Measurements from ENCODE around the gene SFT2D3. TPM values are rescaled to one million over a fixed set of nuclear protein-coding genes. Genes with fewer than 3 reads are reported as not detected.

SFT2D3 gene
- total and polyA plus RNA-seq, 9 donors: 5.1 to 9.8 (median 6.9) TPM

DNA sequence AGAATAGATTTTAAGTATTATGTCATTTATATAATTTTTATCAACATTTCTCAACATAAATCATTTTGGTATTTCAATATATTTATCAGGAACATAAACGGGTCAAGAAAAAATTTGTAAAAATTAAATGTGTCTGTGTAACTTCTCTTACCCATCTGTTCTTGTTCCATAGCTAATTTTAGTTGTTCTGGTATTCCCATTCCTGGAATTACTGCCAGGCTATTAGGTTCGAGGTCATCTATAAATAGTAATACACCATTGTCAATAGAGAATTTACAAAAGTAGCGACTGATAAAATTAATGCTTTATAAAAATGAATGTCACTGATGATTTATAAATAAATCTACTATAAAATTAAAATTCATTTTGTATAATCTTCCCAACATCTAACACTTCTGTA is 21.5 kb downstream of the SFT2D3 start:
- WGBS, 3 donors: 62 to 80% (median 63%) methylated on average over 3 of the region's 3 CpGs
- no peaks in the 10 kb centered on the region for H3K9me3 ChIP-seq
- no peak for TF ChIP-seq EP300 (IDR thresholded peaks at IDR 0.05)
- TF ChIP-seq, protein P1, sequence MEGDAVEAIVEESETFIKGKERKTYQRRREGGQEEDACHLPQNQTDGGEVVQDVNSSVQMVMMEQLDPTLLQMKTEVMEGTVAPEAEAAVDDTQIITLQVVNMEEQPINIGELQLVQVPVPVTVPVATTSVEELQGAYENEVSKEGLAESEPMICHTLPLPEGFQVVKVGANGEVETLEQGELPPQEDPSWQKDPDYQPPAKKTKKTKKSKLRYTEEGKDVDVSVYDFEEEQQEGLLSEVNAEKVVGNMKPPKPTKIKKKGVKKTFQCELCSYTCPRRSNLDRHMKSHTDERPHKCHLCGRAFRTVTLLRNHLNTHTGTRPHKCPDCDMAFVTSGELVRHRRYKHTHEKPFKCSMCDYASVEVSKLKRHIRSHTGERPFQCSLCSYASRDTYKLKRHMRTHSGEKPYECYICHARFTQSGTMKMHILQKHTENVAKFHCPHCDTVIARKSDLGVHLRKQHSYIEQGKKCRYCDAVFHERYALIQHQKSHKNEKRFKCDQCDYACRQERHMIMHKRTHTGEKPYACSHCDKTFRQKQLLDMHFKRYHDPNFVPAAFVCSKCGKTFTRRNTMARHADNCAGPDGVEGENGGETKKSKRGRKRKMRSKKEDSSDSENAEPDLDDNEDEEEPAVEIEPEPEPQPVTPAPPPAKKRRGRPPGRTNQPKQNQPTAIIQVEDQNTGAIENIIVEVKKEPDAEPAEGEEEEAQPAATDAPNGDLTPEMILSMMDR (IDR thresholded peaks at IDR 0.05): no peak
- TF ChIP-seq POLR2A (IDR thresholded peaks at IDR 0.05): no peak
- H3K4me1 ChIP-seq (ENCODE audit: insufficient read depth): no peaks in the 10 kb centered on the region
- H3K27ac ChIP-seq: no peak overlapping the region
- DNase-seq: no peak
- no peaks in the 10 kb centered on the region for H3K27me3 ChIP-seq
- intact Hi-C loops (cut with DNase I): no loop called here
- H3K36me3 ChIP-seq: no peaks in the 10 kb centered on the region
- H3K4me3 ChIP-seq: no peak overlapping the region

DNA sequence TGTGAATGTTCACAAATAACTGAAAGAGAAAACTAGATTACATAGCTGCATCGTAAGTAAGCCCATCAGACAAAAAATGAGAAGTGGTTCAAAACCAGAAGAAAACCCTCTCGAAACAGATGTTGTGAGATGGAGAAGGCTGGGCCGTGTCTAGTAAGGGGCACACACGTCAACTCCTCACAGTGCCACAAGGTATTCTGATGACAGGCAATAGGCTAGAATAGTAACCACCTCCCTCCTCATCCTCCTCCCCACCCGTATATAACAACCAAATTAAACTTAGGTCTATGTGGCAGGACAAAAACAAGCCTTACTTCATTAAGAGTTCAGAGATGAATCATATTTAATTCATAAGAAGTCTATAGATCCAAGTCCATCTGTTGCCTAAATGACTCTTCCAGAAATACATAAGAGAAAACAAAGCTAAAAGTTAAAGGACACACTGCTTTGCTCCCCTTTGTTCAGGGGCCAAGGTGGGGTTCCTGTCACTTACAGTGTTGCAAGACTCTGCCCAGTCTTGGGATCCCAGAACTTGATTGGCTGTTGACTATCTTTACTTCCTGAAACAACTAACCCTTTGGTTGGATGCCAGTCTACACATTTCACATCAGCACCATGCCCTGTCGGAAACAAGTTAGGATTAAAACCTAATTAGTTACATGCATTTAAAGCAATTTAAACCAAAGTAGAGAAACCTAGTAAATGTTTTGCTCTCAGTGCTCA is 25.0 kb downstream of the SFT2D3 start:
- no peak overlapping the region for H3K27ac ChIP-seq
- H3K4me1 ChIP-seq (ENCODE audit: insufficient read depth): no peaks in the 10 kb centered on the region
- H3K27me3 ChIP-seq: no peaks in the 10 kb centered on the region
- H3K4me3 ChIP-seq: no peak overlapping the region
- 92 to 94% (median 92%) methylated on average over 6 of the region's 6 CpGs for WGBS, 3 donors
- TF ChIP-seq POLR2A (IDR thresholded peaks at IDR 0.05): no peak
- no peak for TF ChIP-seq EP300 (IDR thresholded peaks at IDR 0.05)
- TF ChIP-seq, protein P1 (IDR thresholded peaks at IDR 0.05): no peak
- intact Hi-C loops (cut with DNase I): no loop called here
- H3K9me3 ChIP-seq: no peaks in the 10 kb centered on the region
- no peaks in the 10 kb centered on the region for H3K36me3 ChIP-seq
- no peak for DNase-seq

DNA sequence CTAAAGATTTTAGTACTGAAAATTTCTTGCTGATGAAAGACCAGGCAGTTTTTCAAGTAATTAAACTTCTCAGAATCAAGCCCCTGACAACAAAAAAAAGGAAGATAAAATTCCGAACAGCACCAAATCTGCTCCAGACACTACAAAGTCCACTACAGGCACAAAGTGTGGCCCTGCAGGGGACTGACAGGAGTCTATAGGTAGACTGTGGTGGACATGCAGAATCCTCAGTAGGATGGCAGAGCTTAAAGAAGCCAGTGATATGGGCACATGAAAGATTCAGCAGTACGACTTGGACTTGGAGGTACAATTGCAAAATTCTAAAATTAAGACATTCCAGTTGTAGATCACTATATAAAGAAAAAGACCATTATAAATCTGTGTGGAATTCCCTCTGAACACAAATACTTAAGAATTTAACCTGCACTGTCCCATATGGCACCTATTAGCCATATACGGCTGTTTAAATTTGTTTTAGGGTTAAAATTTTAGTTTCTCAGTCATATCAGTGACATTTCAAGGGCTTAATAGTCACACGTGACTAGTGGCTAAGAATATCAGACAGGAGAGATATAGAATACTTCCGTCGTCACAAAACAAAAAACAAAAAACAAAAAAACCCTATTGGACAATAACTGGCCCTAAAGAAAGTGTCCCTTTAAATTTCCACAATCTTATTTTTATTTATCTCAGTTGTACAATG is 32.0 kb downstream of the SFT2D3 start:
- no peak overlapping the region for H3K27ac ChIP-seq
- no peak for TF ChIP-seq EP300 (IDR thresholded peaks at IDR 0.05)
- no peak for TF ChIP-seq POLR2A (IDR thresholded peaks at IDR 0.05)
- intact Hi-C loops (cut with DNase I): no loop called here

DNA sequence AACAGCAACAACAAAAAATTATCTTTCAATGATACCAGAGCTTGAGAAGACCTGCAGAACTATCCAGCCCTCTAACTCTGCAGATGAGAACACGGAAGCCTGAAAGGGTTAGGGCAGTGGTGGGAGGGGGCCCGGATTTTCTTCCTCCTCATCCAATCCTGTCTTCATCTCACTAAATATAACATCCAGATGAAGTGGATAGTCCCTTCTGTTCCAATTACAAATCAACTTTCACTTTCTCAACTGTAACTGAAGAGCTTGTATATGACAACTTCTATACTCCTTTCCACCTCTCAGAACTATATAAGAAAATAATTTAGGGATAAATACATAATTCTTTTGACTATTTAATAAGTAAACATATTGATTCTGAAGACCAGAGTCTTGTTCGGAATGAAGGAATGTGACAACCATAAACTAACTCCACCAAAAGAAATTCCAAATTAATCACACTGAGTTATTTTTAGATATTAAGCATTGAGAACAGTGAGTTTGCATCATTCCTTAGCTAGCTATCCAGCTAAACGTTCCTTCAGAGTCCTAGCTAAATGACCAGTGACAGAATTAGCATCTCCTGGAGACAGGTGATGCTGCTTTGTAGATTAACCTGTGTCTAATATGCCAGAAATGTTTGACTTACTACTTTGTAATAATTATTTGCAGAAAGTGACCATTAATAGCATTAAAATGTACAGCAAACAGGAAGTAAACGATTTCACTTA is 32.7 kb downstream of the SFT2D3 start:
- no peaks in the 10 kb centered on the region for H3K36me3 ChIP-seq
- H3K27ac ChIP-seq: no peak overlapping the region
- H3K4me1 ChIP-seq (ENCODE audit: insufficient read depth): peaks cover 2% of the 10 kb centered on the region
- H3K9me3 ChIP-seq: no peaks in the 10 kb centered on the region
- intact Hi-C loops (cut with DNase I): no loop called here
- WGBS, 3 donors: 6 to 11% (median 10%) methylated on average over 5 of the region's 5 CpGs
- TF ChIP-seq POLR2A (IDR thresholded peaks at IDR 0.05) (no peak), EP300 (IDR thresholded peaks at IDR 0.05) (no peak)
- TF ChIP-seq, protein P1 (IDR thresholded peaks at IDR 0.05): no peak
- no peak overlapping the region for H3K4me3 ChIP-seq
- no peaks in the 10 kb centered on the region for H3K27me3 ChIP-seq
- no peak for DNase-seq

More for the DNA sequence above, 32.0 kb downstream of the SFT2D3 start:
- peaks cover 2% of the 10 kb centered on the region for H3K4me1 ChIP-seq (ENCODE audit: insufficient read depth)
- no peaks in the 10 kb centered on the region for H3K9me3 ChIP-seq
- H3K4me3 ChIP-seq: no peak overlapping the region
- H3K27me3 ChIP-seq: no peaks in the 10 kb centered on the region
- H3K36me3 ChIP-seq: no peaks in the 10 kb centered on the region
- no peak for DNase-seq
- 26 to 30% (median 30%) methylated on average over 6 of the region's 6 CpGs for WGBS, 3 donors

Measured in ovary (tissue), 9 donors.